ENCODE results near the gene WSCD2.

Gene WSCD2

DNA sequence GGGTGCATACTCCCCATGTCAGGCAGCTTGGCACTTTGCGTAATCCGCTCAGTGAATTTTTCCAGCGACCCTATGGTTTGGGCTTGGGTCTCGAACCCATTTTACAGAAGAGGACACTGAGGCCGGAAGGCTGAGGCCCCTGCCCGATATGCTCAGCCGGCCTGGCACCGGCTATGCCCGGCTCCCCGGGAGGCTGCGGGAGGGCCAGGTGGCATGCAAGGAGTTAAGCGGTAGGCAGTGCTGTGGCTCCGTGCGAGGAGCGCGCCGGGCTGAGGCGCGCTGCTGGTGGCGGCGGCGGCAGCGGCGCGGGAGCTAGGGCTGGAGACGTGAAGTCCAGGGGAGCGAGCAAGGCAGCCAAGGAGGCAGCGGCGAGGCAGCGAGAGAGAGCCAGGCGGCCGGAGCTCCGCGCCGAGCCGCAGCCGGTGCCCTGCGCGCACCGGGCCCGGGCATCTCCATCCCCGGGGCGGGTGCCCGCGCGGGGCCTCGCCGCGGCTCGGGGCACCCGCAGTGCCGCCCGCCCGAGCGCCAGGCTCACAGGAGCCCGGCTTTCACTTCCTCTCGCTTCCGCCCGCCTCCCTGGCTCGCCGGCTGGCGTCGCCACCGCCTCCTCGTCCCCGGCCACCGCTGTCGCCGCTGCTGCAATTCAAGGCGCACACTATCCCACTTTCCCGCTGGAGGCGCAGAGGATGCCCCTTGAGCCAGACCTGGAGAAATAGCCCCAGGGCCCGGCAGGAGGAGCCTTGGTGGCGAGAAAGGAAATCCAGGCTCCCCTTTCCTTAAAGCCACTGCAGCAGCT is at the start of gene WSCD2:
Gene WSCD2 (plus strand): TSS at position 272 of the 796 bp plus-strand sequence. CDS start 66,545 bp downstream, outside the sequence.
- Histone ChIP-seq H3K36me3 (ENCODE audit: control insufficient read depth, insufficient read depth, low read length) (no peaks in the 10 kb centered on the region), H3K27me3 (ENCODE audit: control insufficient read depth, insufficient read depth, low read length) (no peaks in the 10 kb centered on the region), H3K4me1 (ENCODE audit: control insufficient read depth, insufficient read depth, low read length) (peaks cover 17% of the 10 kb centered on the region), H3K4me3 (ENCODE audit: low read length) (peak within 1 kb of the TSS; percentile 45), H3K27ac (ENCODE audit: low read depth, low read length) (peak within 1 kb of the TSS; percentile 38), H3K9ac (ENCODE audit: low read length) (no peak within 1 kb of the TSS)

DNA sequence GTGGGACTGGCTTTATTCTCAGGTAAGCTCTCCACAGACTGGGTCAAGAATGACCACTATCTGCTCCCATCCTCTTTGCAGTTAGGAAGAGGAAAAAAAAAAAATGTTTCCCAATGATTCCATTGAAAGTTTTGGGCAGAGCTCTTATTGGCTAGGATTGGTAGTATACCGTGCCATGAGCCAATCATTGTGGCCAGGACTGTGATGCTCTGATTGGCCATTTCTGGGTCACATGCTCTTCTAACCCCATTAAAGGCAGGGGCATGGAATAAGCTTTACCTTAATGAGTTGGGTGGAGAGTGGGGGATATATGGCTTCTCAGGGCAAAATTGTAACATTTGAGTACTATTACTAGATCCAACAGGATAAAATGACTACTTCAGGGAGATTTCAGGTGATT is 49.4 kb upstream of the WSCD2 start:
- Histone ChIP-seq H3K9ac (ENCODE audit: low read length) (no peak overlapping the region), H3K27me3 (ENCODE audit: control insufficient read depth, insufficient read depth, low read length) (no peaks in the 10 kb centered on the region), H3K27ac (ENCODE audit: low read depth, low read length) (no peak overlapping the region), H3K4me1 (ENCODE audit: control insufficient read depth, insufficient read depth, low read length) (no peaks in the 10 kb centered on the region), H3K4me3 (ENCODE audit: low read length) (no peak overlapping the region), H3K36me3 (ENCODE audit: control insufficient read depth, insufficient read depth, low read length) (no peaks in the 10 kb centered on the region)

DNA sequence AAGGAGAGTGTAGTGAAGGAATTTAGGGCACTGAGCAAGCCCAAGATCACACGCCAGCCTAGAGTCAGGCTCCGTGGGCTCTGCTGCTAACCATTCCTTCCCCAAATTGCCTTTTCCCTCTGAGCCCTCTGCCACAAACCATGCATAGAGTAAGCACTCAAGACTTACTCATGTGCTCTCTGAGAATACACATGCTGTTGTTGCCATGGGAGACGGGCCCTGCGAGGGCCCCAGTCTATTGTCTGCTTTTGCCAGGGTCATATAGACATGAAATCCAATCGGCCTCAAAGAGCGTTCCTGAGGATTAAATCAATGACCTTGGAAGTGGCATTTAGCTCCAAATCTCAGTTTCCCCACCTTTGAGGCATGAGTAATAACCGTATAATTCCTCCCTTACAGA is 48.7 kb upstream of the WSCD2 start:
- Histone ChIP-seq H3K36me3 (ENCODE audit: control insufficient read depth, insufficient read depth, low read length) (no peaks in the 10 kb centered on the region), H3K27ac (ENCODE audit: low read depth, low read length) (no peak overlapping the region), H3K9ac (ENCODE audit: low read length) (no peak overlapping the region), H3K4me3 (ENCODE audit: low read length) (no peak overlapping the region), H3K4me1 (ENCODE audit: control insufficient read depth, insufficient read depth, low read length) (no peaks in the 10 kb centered on the region), H3K27me3 (ENCODE audit: control insufficient read depth, insufficient read depth, low read length) (no peaks in the 10 kb centered on the region)

DNA sequence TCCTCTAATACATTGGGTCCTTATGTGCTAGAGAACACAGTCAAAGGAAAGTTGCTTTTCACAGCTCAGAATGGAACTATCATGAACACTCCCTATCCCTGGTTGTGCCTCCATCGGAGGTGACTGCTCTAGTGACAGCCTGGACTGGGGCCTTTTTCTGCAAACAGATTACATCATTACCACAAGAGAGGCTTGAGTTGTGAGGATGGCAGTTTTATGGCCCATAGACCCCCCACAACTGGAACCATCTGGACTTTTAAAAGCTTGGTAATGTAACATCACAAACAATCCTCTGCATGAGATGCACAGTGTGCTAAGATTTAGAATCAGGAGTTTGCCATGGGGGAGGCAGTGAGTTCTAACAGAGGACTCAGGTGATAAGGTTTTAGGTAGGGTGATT is 46.6 kb upstream of the WSCD2 start:
- no peaks in the 10 kb centered on the region for H3K27me3 ChIP-seq (ENCODE audit: control insufficient read depth, insufficient read depth, low read length)
- no peaks in the 10 kb centered on the region for H3K36me3 ChIP-seq (ENCODE audit: control insufficient read depth, insufficient read depth, low read length)
- no peaks in the 10 kb centered on the region for H3K4me1 ChIP-seq (ENCODE audit: control insufficient read depth, insufficient read depth, low read length)
- no peak overlapping the region for H3K4me3 ChIP-seq (ENCODE audit: low read length)
- no peak overlapping the region for H3K9ac ChIP-seq (ENCODE audit: low read length)
- H3K27ac ChIP-seq (ENCODE audit: low read depth, low read length): no peak overlapping the region

DNA sequence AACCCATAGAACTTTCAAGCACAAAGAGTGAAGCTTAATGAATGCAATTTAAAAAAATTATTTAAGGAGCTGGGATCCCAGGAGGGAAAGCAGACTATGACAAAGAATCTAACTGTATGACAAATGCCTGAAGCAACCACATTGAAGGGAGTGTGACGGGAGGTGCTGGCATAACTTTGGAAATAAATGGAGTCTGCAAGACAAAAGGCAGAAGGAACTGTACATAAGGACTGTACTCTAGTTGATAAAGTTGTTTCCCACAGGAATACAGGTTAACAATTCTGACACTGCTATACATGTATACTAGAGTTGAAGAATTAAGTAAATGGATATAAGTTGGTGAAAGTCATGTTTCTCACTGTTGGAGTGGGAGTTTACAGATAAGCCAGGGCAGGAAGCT is 41.2 kb upstream of the WSCD2 start:
- no peaks in the 10 kb centered on the region for H3K27me3 ChIP-seq (ENCODE audit: control insufficient read depth, insufficient read depth, low read length)
- H3K27ac ChIP-seq (ENCODE audit: low read depth, low read length): no peak overlapping the region
- no peaks in the 10 kb centered on the region for H3K36me3 ChIP-seq (ENCODE audit: control insufficient read depth, insufficient read depth, low read length)
- no peaks in the 10 kb centered on the region for H3K4me1 ChIP-seq (ENCODE audit: control insufficient read depth, insufficient read depth, low read length)
- no peak overlapping the region for H3K9ac ChIP-seq (ENCODE audit: low read length)
- no peak overlapping the region for H3K4me3 ChIP-seq (ENCODE audit: low read length)

DNA sequence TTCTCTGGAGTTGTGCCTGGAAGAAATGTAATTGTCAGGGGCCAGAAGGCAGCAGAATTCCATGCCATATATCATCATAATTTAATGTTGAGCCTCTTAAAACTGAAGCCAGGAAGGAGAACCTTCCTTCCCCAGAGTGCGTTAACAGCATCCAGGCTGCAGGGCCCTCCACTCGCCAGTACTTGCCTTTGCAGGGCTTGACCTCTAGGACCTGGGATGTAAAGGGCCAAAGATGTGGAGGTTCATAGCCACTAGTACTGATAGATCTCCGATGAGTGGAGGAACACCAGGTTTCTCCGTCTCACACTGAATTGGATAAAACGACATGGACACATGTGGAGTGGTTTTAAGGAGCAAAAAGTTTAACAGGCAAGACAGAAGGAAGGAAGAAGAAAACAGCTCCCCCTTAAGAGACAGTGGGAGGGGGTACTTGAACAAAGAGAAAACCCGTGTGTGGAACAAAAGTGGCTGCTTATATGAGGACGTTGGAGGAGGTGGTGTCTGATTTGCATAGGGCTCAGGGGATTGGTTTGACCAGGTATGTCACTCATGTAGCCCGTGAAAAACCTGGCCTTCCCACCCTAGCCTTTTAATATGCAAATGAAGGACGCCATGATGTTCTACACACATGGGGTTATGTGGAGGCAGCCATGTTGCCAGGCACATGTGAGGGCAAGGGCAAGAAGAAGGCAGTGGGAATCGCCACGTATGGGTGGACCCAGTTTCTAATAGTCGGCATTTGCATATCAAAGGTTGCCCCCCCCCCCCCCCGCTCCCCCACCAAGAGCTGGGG is 38.8 kb upstream of the WSCD2 start:
- Histone ChIP-seq H3K27ac (ENCODE audit: low read depth, low read length) (no peak overlapping the region), H3K4me1 (ENCODE audit: control insufficient read depth, insufficient read depth, low read length) (no peaks in the 10 kb centered on the region), H3K36me3 (ENCODE audit: control insufficient read depth, insufficient read depth, low read length) (no peaks in the 10 kb centered on the region), H3K4me3 (ENCODE audit: low read length) (no peak overlapping the region), H3K9ac (ENCODE audit: low read length) (no peak overlapping the region), H3K27me3 (ENCODE audit: control insufficient read depth, insufficient read depth, low read length) (no peaks in the 10 kb centered on the region)

DNA sequence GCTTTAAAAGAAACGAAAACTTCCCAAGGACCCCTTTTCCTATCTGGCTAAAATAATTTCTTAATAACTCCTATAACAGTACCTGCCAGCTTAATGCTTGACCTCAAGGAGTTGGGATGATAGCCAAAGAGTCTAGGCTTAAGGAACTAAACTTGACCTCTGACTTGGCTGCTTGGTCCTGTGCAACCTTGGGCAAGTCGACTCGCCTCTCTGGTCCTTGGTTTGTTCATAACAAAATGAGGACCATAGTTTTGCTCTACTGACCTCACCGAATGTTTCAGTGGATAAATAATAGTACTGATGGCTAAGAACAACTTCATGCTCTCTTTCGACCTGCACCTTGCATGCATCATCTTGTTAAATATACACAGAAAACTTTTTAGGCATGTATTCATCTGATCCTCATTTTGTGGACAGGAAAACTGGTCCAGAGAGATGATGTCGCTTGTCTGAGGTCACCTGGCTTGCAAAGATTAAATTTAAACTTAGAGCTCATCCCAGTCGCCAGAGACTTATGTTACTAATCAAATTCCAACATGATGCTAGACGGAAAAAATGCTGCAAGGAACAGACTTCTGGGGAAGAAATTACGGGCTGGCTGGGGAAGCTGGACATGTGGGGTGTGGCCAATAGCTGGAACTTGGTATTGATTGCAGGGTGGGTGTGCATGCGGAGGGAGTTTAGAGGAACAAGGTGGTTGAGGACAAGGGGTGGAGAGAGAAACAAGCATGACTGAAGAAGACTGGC is 38.0 kb upstream of the WSCD2 start:
- Histone ChIP-seq H3K9ac (ENCODE audit: low read length) (no peak overlapping the region), H3K4me3 (ENCODE audit: low read length) (no peak overlapping the region), H3K27me3 (ENCODE audit: control insufficient read depth, insufficient read depth, low read length) (no peaks in the 10 kb centered on the region), H3K36me3 (ENCODE audit: control insufficient read depth, insufficient read depth, low read length) (no peaks in the 10 kb centered on the region), H3K27ac (ENCODE audit: low read depth, low read length) (no peak overlapping the region), H3K4me1 (ENCODE audit: control insufficient read depth, insufficient read depth, low read length) (no peaks in the 10 kb centered on the region)

DNA sequence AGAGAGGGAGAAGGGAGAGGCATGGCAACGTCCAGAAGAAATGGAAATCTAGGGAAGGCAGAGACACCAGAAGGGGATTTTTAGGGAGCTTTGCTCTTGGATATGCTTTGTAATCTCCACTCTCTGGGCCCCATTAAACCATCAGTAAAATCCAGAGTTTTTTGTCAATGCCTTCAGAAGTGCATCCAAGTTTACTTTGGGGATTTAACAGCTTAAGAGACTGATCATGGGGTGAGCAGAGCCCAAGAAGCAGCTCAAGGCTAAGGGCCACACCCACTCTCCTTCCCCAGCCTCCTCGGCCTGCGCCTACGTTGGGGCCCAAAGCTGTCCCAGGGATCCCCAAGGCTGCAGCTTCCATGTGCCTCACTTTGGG is 37.4 kb upstream of the WSCD2 start:
- H3K4me3 ChIP-seq (ENCODE audit: low read length): no peak overlapping the region
- no peak overlapping the region for H3K27ac ChIP-seq (ENCODE audit: low read depth, low read length)
- H3K4me1 ChIP-seq (ENCODE audit: control insufficient read depth, insufficient read depth, low read length): no peaks in the 10 kb centered on the region
- no peaks in the 10 kb centered on the region for H3K27me3 ChIP-seq (ENCODE audit: control insufficient read depth, insufficient read depth, low read length)
- H3K9ac ChIP-seq (ENCODE audit: low read length): no peak overlapping the region
- H3K36me3 ChIP-seq (ENCODE audit: control insufficient read depth, insufficient read depth, low read length): no peaks in the 10 kb centered on the region

DNA sequence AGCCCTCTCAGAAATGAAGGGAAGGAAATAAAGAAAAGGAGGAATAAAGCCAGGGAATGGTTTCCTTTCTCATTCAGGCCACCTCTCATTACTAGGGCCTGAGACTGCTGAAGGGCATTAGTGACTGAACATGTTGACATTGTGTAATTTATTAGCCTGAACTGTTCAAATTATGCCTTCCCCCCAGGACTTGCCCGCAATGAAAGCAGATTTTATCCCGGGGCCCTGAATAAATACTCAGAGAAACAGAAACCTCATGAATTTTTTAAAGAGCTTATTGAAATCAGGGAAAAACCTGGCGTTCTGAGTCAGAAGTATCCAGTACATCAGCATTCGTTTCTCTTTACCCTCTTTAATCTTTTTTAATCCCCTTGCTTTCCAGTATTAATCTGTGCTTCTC is 35.9 kb upstream of the WSCD2 start:
- H3K27me3 ChIP-seq (ENCODE audit: control insufficient read depth, insufficient read depth, low read length): no peaks in the 10 kb centered on the region
- no peaks in the 10 kb centered on the region for H3K36me3 ChIP-seq (ENCODE audit: control insufficient read depth, insufficient read depth, low read length)
- H3K27ac ChIP-seq (ENCODE audit: low read depth, low read length): no peak overlapping the region
- H3K4me3 ChIP-seq (ENCODE audit: low read length): no peak overlapping the region
- no peaks in the 10 kb centered on the region for H3K4me1 ChIP-seq (ENCODE audit: control insufficient read depth, insufficient read depth, low read length)
- no peak overlapping the region for H3K9ac ChIP-seq (ENCODE audit: low read length)

DNA sequence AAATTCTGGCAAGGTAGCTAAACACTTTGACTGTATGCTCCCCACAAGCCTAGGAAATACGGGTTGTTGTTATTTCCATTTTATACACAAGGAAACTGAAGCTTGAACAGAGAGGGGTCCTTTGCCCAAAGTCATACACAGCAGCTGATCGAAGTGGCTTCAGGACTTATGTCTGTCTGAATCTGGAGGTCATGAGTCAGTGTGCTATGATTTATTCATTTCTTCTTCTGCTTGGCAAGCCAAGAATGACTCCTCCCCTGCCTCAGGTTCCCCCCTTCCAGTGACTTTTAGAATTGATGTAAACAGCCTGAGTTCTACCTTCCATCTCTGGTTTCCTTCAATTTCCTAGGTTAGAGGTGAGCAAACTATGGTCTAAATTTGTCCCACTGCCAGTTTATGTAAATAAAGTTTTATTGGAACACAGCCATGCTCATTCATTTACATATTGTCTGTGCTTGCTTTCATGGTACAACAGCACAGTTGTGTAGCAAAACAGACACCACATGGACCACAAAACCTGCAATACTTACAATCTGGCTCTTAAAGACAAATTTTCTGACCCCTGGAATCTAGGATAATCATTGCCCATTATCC is 34.9 kb upstream of the WSCD2 start:
- Histone ChIP-seq H3K27ac (ENCODE audit: low read depth, low read length) (no peak overlapping the region), H3K9ac (ENCODE audit: low read length) (no peak overlapping the region), H3K36me3 (ENCODE audit: control insufficient read depth, insufficient read depth, low read length) (no peaks in the 10 kb centered on the region), H3K4me3 (ENCODE audit: low read length) (no peak overlapping the region), H3K4me1 (ENCODE audit: control insufficient read depth, insufficient read depth, low read length) (no peaks in the 10 kb centered on the region), H3K27me3 (ENCODE audit: control insufficient read depth, insufficient read depth, low read length) (no peaks in the 10 kb centered on the region)

DNA sequence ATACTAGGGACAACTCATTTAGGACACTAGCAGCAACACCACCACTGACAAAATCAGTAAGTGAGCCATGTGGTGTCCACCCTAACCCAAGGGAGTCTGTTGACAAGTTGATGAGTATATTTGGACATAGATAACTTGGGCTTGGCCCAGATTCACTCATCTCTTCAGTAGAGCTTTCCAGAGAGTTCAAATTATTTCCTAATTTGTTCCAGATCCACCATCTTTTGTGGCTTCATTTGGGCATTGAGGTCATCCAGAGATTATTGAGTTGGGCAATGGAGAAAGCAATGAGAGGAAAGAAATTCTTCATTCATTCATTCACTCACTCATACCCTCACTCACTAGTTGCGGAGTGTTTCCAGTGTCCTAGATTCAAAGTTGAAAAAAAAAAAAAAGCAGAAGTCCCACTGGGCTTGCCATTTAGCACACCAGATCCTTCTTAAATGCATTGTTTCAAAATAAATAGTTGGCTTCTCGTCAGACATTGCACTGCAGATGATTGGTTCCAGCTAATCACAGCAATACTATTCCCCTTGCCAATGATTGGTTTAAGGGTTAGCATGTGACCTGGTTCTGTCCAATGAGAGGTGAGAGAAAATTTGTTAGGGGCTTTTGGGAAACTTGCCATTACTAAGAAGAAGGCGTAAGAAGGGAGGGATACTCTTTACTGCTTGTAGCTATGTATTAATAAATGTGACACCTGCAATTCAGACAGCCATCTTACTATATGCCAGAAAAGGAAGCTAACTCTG is 31.8 kb upstream of the WSCD2 start:
- H3K27ac ChIP-seq (ENCODE audit: low read depth, low read length): no peak overlapping the region
- no peaks in the 10 kb centered on the region for H3K27me3 ChIP-seq (ENCODE audit: control insufficient read depth, insufficient read depth, low read length)
- H3K36me3 ChIP-seq (ENCODE audit: control insufficient read depth, insufficient read depth, low read length): no peaks in the 10 kb centered on the region
- H3K4me3 ChIP-seq (ENCODE audit: low read length): no peak overlapping the region
- no peaks in the 10 kb centered on the region for H3K4me1 ChIP-seq (ENCODE audit: control insufficient read depth, insufficient read depth, low read length)
- H3K9ac ChIP-seq (ENCODE audit: low read length): no peak overlapping the region

Data from rectal smooth muscle tissue (tissue), 1 donor.